Stimulated activated CD8-positive, alpha-beta memory T cell treated with anti-CD3 and anti-CD28 coated beads, Interleukin-15, amount 100 ng/mL, for 24 hours (primary cell): ENCODE results near the gene ENO1.

Experiments
- DNase-seq: peaks from one replicate; pipeline ENCODE4 v3.0.0-alpha.2; 2020; ENCODE audit warnings: low read depth

The ENO1 gene

GRCh38 chr1:8813016-8813763 lies 65.3 kb downstream of the ENO1 start:
- no peak for DNase-seq

DNA sequence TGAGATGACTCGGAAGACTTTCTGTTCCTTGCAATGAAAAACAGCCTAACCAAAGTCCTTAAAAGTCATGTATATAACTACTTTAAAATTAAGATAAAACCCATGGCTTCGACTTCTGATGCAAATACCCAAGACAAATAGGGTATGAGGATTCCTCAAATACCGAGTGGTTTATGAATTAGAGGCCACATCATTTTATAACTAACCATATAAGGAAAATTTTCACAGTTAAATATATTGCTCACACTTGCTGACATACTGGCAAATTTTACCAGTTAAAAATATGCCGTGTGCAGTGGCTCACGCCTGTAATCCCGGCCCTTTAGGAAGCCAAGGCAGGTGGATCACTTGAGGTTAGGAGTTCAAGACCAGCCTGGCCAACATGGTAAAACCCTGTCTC lies 66.4 kb downstream of the ENO1 start:
- DNase-seq, result no peak
